K562 (cell line): ENCODE data around the gene BTF3L4. TPM values are rescaled to one million over a fixed set of nuclear protein-coding genes. Genes with fewer than 3 reads are reported as not detected.

Experiments used
- CBX1 ChIP-seq: sonication (generic); IDR thresholded peaks from 2 replicates; pipeline ENCODE4 v1.6.1; 2016; ENCODE audit warnings: antibody characterized with exemption, low read depth, mild to moderate bottlenecking
- CBX8 ChIP-seq: fragments of 200-600 bp; sonication (generic); IDR thresholded peaks from 2 replicates; pipeline ENCODE4 v1.6.1; 2012; ENCODE audit warnings: borderline replicate concordance, mixed run types, low read depth, mild to moderate bottlenecking, moderate library complexity, mixed read lengths, low read length, control low read depth, inconsistent platforms; ENCODE audit not compliant: poor library complexity, severe bottlenecking; ENCODE audit errors: extremely low read depth
- ERF ChIP-seq: fragments of 450-650 bp; formaldehyde crosslinking; IDR thresholded peaks from 2 replicates; pipeline ENCODE4 v1.4.0; 2020; ENCODE audit warnings: mild to moderate bottlenecking, mixed read lengths
- ESRRB ChIP-seq: fragments of 250-450 bp; sonication (Bioruptor Pico); IDR thresholded peaks from 2 replicates; pipeline ENCODE4 v1.5.0; 2020; ENCODE audit warnings: mild to moderate bottlenecking, moderate library complexity, borderline replicate concordance
- GABPA ChIP-seq: fragments of 200-800 bp; sonication (Bioruptor generic); conservative IDR thresholded peaks from 2 replicates; pipeline ENCODE4 v1.6.1; 2016; ENCODE audit warnings: low read depth, missing genetic modification characterization, missing compliant biosample characterization
- KDM1A ChIP-seq, 2 experiments: fragments of 450-650 bp; IDR thresholded peaks; 2 replicates each; pipeline ENCODE4 v1.6.1; 2016; ENCODE audit warnings: mild to moderate bottlenecking in 2 of 2
- KLF13 ChIP-seq: fragments of 450-650 bp; IDR thresholded peaks from 2 replicates; pipeline ENCODE4 v1.6.1; 2016; ENCODE audit warnings: missing genetic modification characterization, low read depth, mild to moderate bottlenecking, missing compliant biosample characterization, moderate library complexity, borderline replicate concordance
- MAFF ChIP-seq: IDR thresholded peaks from 2 replicates; pipeline ENCODE4 v1.6.1; 2012; ENCODE audit warnings: low read length, improper control_type of control experiment
- NEUROD1 ChIP-seq: fragments of 150-350 bp; IDR thresholded peaks from 2 replicates; pipeline ENCODE4 v1.6.1; 2014; ENCODE audit warnings: borderline replicate concordance, low read length, low read depth; ENCODE audit not compliant: partially characterized antibody
- PCBP2 ChIP-seq: fragments of 200-400 bp; formaldehyde crosslinking; IDR thresholded peaks from 2 replicates; pipeline ENCODE4 v1.6.1; 2018; ENCODE audit warnings: low read length, low read depth, mild to moderate bottlenecking, moderate library complexity; ENCODE audit not compliant: poor library complexity, severe bottlenecking
- SAFB2 ChIP-seq: fragments of 200-400 bp; formaldehyde crosslinking; IDR thresholded peaks from 2 replicates; pipeline ENCODE4 v1.6.1; 2018; ENCODE audit warnings: borderline replicate concordance, low read length, low read depth, moderate library complexity; ENCODE audit not compliant: severe bottlenecking
- TBL1XR1 ChIP-seq, 2 experiments: IDR thresholded peaks; 2 replicates each; pipeline ENCODE4 v1.6.1; 2012; ENCODE audit warnings: improper control_type of control experiment in 2 of 2, low read length in 2 of 2, mild to moderate bottlenecking in 1 of 2
- ZNF699 ChIP-seq: fragments of 250-450 bp; sonication (Bioruptor Pico); IDR thresholded peaks from 2 replicates; pipeline ENCODE4 v1.8.0; 2021; ENCODE audit warnings: mild to moderate bottlenecking, moderate library complexity; ENCODE audit not compliant: insufficient replicate concordance
- ZNF766 ChIP-seq: fragments of 200-800 bp; sonication (Bioruptor generic); conservative IDR thresholded peaks from 2 replicates; pipeline ENCODE4 v1.6.1; 2016; ENCODE audit warnings: missing genetic modification characterization, missing compliant biosample characterization
- polyA plus RNA-seq, 8 experiments: library from polyadenylated mRNA; depleted of rRNA in 4 of 8; stranded (reverse) in 5 of 8; unstranded in 3 of 8; fragments of >200 nt; fragmentation: Nextera tagmentation in 2 of 8; fragmentation: Illumina TruSeq in 1 of 8; extraction: Ambion mirVana in 2 of 8; extraction: Trizol in 1 of 8; gene quantifications; 2 replicates each; pipeline versions ENCODE4 v1.2.1 to v1.2.3, GENCODE V29; 2011 to 2014; ENCODE audit warnings: inconsistent platforms in 1 of 8, missing spikeins in 1 of 8
- total RNA-seq, 7 experiments: library from RNA; depleted of rRNA in 6 of 7; stranded (reverse); fragments of >200 nt in 6 of 7; fragmentation: Illumina TruSeq in 2 of 7; extraction: Trizol in 2 of 7; gene quantifications; 2 replicates each; pipeline versions ENCODE4 v1.2.1 to v1.2.3, GENCODE V29; 2011 to 2021; ENCODE audit warnings: low replicate concordance in 1 of 7
- TF ChIP-seq, protein P1 (sequence below), 2 experiments: fragments of 450-650 bp; formaldehyde crosslinking in 1 of 2; IDR thresholded peaks; 2 replicates each; pipeline versions ENCODE4 v1.4.0 to v1.6.1; 2014 to 2020; ENCODE audit warnings: mild to moderate bottlenecking in 2 of 2, borderline replicate concordance in 1 of 2, low read depth in 1 of 2

BTF3L4 gene
- total and polyA plus RNA-seq, 9 of the 15 experiments (the other 6 are each of a cell fraction or from before 2014, with no cell fraction given), result 40.1 to 106 (median 88.8) TPM

GRCh38 chr1:52056163-52056936 lies at the start of gene BTF3L4 (continued):
- TF ChIP-seq, protein P1, sequence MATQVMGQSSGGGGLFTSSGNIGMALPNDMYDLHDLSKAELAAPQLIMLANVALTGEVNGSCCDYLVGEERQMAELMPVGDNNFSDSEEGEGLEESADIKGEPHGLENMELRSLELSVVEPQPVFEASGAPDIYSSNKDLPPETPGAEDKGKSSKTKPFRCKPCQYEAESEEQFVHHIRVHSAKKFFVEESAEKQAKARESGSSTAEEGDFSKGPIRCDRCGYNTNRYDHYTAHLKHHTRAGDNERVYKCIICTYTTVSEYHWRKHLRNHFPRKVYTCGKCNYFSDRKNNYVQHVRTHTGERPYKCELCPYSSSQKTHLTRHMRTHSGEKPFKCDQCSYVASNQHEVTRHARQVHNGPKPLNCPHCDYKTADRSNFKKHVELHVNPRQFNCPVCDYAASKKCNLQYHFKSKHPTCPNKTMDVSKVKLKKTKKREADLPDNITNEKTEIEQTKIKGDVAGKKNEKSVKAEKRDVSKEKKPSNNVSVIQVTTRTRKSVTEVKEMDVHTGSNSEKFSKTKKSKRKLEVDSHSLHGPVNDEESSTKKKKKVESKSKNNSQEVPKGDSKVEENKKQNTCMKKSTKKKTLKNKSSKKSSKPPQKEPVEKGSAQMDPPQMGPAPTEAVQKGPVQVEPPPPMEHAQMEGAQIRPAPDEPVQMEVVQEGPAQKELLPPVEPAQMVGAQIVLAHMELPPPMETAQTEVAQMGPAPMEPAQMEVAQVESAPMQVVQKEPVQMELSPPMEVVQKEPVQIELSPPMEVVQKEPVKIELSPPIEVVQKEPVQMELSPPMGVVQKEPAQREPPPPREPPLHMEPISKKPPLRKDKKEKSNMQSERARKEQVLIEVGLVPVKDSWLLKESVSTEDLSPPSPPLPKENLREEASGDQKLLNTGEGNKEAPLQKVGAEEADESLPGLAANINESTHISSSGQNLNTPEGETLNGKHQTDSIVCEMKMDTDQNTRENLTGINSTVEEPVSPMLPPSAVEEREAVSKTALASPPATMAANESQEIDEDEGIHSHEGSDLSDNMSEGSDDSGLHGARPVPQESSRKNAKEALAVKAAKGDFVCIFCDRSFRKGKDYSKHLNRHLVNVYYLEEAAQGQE (IDR thresholded peaks at IDR 0.05; ENCODE audit: borderline replicate concordance), result peak; percentile 30; the same call in 1 of the 2 replicates
- TF ChIP-seq, protein P1 (CRISPR knock-in tag; IDR thresholded peaks at IDR 0.05; ENCODE audit: low read depth), result no peak
- TF ChIP-seq GABPA (tag) (peak; percentile 82), ERF (CRISPR knock-in tag) (no peak; the same call in 1 of the 2 replicates), CBX8 (no peak), CBX1 (peak; percentile 92; the same call in 1 of the 2 replicates), TBL1XR1 (IDR thresholded peaks at IDR 0.05; ENCODE audit: low read length in 2 of 2) (peak in 1 of 2 experiments; percentile 48; a peak in 1 of 4 replicates), KLF13 (peak; percentile 68; the same call in 1 of the 2 replicates), PCBP2 (no peak), SAFB2 (no peak), MAFF (no peak), ESRRB (CRISPR knock-in tag) (no peak), ZNF766 (CRISPR knock-in tag) (no peak; the same call in 1 of the 2 replicates), ZNF699 (CRISPR knock-in tag) (no peak), NEUROD1 (no peak), KDM1A (IDR thresholded peaks at IDR 0.05) (peak; percentile 42 to 77; a peak in 3 of 4 replicates)
